ENCODE results near the gene TIAM2. TPM values are rescaled to one million over a fixed set of nuclear protein-coding genes. Genes with fewer than 3 reads are reported as not detected.

TIAM2 gene
- total RNA-seq, 2 experiments from 2014 or later, result 5.4 to 6.2 TPM

GRCh38 chr6:154993026-154993425 is 2.1 kb upstream of the TIAM2 start:
- Histone ChIP-seq H4K20me1 (ENCODE audit: insufficient read depth, low read length) (no peaks in the 10 kb centered on the region), H3K9me2 (ENCODE audit: insufficient read depth, low read length) (no peaks in the 10 kb centered on the region), H3K4me2 (ENCODE audit: low read length) (no peak overlapping the region), H3K36me3 (ENCODE audit: insufficient read depth, low read length) (no peaks in the 10 kb centered on the region), H3K4me1 (ENCODE audit: insufficient read depth, low read length, poor library complexity, severe bottlenecking) (no peaks in the 10 kb centered on the region), H3K9me3 (ENCODE audit: low read length) (no peaks in the 10 kb centered on the region), H3K27ac (ENCODE audit: low read depth, low read length, poor library complexity, severe bottlenecking) (no peak overlapping the region), H3K79me2 (ENCODE audit: insufficient read depth, low read depth, low read length) (no peaks in the 10 kb centered on the region), H2AFZ (ENCODE audit: low read length) (no peak overlapping the region), H3K4me3 (ENCODE audit: low read depth, low read length, poor library complexity, severe bottlenecking) (no peak overlapping the region)
- ChIA-PET POLR2A (no interaction called here), CTCF (ENCODE audit: unreplicated experiment) (no interaction called here)
- no TSS peak for BruUV-seq (replicated peaks)
- DNase-seq (ENCODE audit: low spot score), result no peak
- TF ChIP-seq EZH2phosphoT487 (IDR thresholded peaks at IDR 0.05; ENCODE audit: borderline replicate concordance, low read depth, low read length), result no peak
- TF ChIP-seq, protein P1, sequence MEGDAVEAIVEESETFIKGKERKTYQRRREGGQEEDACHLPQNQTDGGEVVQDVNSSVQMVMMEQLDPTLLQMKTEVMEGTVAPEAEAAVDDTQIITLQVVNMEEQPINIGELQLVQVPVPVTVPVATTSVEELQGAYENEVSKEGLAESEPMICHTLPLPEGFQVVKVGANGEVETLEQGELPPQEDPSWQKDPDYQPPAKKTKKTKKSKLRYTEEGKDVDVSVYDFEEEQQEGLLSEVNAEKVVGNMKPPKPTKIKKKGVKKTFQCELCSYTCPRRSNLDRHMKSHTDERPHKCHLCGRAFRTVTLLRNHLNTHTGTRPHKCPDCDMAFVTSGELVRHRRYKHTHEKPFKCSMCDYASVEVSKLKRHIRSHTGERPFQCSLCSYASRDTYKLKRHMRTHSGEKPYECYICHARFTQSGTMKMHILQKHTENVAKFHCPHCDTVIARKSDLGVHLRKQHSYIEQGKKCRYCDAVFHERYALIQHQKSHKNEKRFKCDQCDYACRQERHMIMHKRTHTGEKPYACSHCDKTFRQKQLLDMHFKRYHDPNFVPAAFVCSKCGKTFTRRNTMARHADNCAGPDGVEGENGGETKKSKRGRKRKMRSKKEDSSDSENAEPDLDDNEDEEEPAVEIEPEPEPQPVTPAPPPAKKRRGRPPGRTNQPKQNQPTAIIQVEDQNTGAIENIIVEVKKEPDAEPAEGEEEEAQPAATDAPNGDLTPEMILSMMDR (conservative IDR thresholded peaks at IDR 0.05; ENCODE audit: low read length), result no peak
- intact Hi-C loops (cut with micrococcal nuclease; ENCODE audit: unreplicated experiment), result no loop called here

GRCh38 chr6:154993710-154994109 is 1.4 kb upstream of the TIAM2 start:
- Histone ChIP-seq H3K9me3 (ENCODE audit: low read length) (no peaks in the 10 kb centered on the region), H3K27ac (ENCODE audit: low read depth, low read length, poor library complexity, severe bottlenecking) (no peak overlapping the region), H3K9me2 (ENCODE audit: insufficient read depth, low read length) (no peaks in the 10 kb centered on the region), H3K4me1 (ENCODE audit: insufficient read depth, low read length, poor library complexity, severe bottlenecking) (no peaks in the 10 kb centered on the region), H4K20me1 (ENCODE audit: insufficient read depth, low read length) (no peaks in the 10 kb centered on the region), H3K4me3 (ENCODE audit: low read depth, low read length, poor library complexity, severe bottlenecking) (no peak overlapping the region), H3K79me2 (ENCODE audit: insufficient read depth, low read depth, low read length) (no peaks in the 10 kb centered on the region), H3K36me3 (ENCODE audit: insufficient read depth, low read length) (no peaks in the 10 kb centered on the region), H3K4me2 (ENCODE audit: low read length) (no peak overlapping the region), H2AFZ (ENCODE audit: low read length) (no peak overlapping the region)
- BruUV-seq (replicated peaks), result no TSS peak
- no peak for DNase-seq (ENCODE audit: low spot score)
- CTCF ChIA-PET (ENCODE audit: unreplicated experiment), result no interaction called here
- intact Hi-C loops (cut with micrococcal nuclease; ENCODE audit: unreplicated experiment), result no loop called here
- TF ChIP-seq, protein P1 (conservative IDR thresholded peaks at IDR 0.05; ENCODE audit: low read length), result no peak
- no peak for TF ChIP-seq EZH2phosphoT487 (IDR thresholded peaks at IDR 0.05; ENCODE audit: borderline replicate concordance, low read depth, low read length)
- POLR2A ChIA-PET, result no interaction called here

DNA sequence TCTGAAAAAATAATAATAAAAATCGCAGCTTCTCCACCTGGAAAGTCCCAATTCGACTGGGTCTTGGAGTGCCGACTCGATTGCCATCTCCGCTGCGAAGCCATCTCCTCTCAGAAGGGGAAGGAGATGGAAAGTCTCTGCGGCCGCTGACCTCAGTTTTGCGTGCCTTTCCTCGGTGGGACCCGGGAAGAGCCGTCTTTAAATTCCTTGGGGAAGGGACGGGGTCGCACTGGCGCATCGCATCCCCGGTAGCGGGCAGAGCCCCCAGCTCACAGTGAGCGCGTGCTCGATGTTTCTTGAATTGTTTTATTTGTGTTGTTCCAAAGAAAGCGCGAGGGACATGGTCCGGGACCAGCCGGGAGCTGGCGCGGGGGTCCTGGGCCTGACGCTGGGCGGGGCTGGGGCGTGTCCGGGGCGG is 270 bp upstream of the TIAM2 start:
- Histone ChIP-seq H4K20me1 (ENCODE audit: insufficient read depth, low read length) (no peaks in the 10 kb centered on the region), H3K9me3 (ENCODE audit: low read length) (no peaks in the 10 kb centered on the region), H3K9me2 (ENCODE audit: insufficient read depth, low read length) (no peaks in the 10 kb centered on the region), H3K4me1 (ENCODE audit: insufficient read depth, low read length, poor library complexity, severe bottlenecking) (no peaks in the 10 kb centered on the region), H2AFZ (ENCODE audit: low read length) (no peak overlapping the region), H3K79me2 (ENCODE audit: insufficient read depth, low read depth, low read length) (no peaks in the 10 kb centered on the region), H3K36me3 (ENCODE audit: insufficient read depth, low read length) (no peaks in the 10 kb centered on the region), H3K4me3 (ENCODE audit: low read depth, low read length, poor library complexity, severe bottlenecking) (peak overlapping the region; percentile 57), H3K27ac (ENCODE audit: low read depth, low read length, poor library complexity, severe bottlenecking) (no peak overlapping the region), H3K4me2 (ENCODE audit: low read length) (no peak overlapping the region)
- DNase-seq (ENCODE audit: low spot score), result no peak
- no TSS peak for BruUV-seq (replicated peaks)
- ChIA-PET CTCF (ENCODE audit: unreplicated experiment) (no interaction called here), POLR2A (no interaction called here)
- intact Hi-C loops (cut with micrococcal nuclease; ENCODE audit: unreplicated experiment), result no loop called here
- no peak for TF ChIP-seq EZH2phosphoT487 (IDR thresholded peaks at IDR 0.05; ENCODE audit: borderline replicate concordance, low read depth, low read length)
